ENCODE results near the gene PARD6G.
"Not testable (repeated sequence)": the region's sequence is repeated elsewhere in the genome, so short reads cannot be mapped to it uniquely, and the experiment has no call there.

The PARD6G gene

DNA sequence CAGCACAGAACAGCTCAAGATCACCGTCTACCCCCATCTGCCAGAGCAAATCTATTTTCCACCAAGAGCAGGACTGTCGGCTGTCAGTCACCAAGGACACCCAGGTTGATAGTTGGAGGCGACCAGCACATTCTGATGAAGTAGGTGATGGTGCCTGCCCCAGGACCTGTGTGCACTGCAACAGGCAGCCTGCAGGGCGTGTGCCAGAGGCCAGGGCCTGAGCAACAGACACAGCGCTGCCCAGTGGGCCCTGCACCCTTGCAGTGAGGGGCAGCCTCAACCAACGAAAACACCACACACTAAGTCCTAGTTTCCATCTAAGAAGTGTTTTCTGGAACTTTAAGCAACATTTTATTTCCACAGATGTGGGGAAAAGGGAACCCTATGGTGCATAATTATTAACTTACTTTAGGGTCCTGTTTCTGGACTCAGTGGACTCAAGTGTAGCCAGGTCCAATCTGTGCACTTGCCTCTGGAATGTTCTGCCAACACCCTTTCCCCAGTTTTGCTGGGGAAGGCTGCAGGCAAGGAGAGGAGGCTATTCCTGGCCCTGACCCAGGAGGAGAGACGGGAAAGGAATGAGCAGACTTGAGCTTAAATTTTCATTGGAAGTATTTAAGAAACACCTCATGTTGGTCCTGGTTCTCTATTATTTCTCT, 76.8 kb downstream of the PARD6G start:
- DNase-seq (ENCODE audit: low read depth), result no peak

GRCh38 chr18:80169607-80170006, 77.7 kb downstream of the PARD6G start:
- no peak for DNase-seq (ENCODE audit: low read depth)

- no peak for DNase-seq (ENCODE audit: low read depth)
Observed at GRCh38 chr18:80168982-80169381, 78.3 kb downstream of the PARD6G start.

DNA sequence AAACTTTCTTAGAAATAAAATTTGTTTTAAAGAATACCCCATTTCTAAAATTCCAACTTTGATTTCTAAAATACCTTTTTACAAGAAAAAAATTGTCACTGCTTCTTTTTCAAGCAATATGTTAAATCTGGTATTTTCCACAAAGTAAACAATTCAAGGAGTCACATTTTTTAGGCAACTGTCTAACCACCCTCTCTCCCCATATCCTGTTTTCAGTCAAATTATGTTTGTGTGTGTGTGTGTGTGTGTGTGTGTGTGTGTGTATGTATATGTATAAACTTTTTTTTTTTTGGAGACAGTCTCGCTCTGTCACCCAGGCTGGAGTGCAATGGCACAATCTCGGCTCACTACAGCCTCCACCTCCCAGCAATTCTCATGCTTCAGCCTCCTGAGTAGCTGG, 79.0 kb downstream of the PARD6G start:
- no peak for DNase-seq (ENCODE audit: low read depth)

DNA sequence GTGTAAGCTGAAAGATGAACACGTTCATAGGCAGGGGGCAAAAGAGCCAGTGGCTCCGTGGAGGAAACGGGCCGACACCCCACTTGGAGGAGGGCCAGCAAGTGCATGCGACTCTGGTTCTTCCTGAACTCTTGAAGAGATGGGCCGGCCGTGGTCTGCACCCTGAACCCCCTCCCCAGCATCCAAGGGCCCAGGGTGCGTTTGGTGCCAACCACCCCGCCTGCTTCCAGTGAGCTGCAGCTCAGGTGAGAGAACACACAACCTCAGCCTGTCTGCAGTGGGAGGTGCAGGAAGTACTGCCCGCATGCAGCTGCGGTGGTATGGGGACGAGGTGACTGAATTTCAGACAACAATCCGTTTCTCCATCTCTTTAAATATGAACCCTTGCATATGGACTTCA, 79.4 kb downstream of the PARD6G start:
- no peak for DNase-seq (ENCODE audit: low read depth)

GRCh38 chr18:80167331-80167730, 80.0 kb downstream of the PARD6G start:
- DNase-seq (ENCODE audit: low read depth), result no peak

- DNase-seq (ENCODE audit: low read depth), result no peak
Observed at GRCh38 chr18:80166725-80167124, 80.6 kb downstream of the PARD6G start.

- no peak for DNase-seq (ENCODE audit: low read depth)
Observed at GRCh38 chr18:80166240-80166639, 81.1 kb downstream of the PARD6G start.

DNA sequence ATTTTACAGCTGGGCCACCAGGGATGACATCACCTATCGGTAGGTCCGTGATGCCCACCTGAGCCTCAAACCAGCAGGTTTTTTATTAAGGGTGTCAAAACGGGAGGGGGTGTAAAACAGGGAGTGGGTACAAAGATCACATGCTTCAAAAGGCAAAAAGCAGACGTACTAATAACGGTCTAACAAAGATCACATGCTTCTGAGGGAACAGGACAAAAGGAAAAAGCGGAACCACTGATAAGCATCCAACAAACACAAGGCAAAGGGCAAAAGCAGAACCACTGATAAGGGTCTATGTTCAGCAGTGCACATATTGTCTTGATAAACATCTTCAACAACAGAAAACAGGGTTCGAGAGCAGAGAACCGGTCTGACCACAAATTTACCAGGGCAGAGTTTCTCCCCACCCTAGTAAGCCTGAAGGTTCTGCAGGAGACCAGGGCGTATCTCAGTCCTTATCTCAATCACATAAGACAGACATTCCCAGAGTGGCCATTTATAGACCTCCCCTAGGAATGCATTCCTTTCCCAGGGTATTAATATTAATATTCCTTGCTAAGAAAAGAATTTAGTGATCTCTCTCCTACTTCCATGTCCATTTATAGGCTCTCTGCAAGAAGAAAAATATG, 82.5 kb downstream of the PARD6G start:
- not testable (repeated sequence) for DNase-seq (ENCODE audit: low read depth)

GRCh38 chr18:80163183-80163582, 84.1 kb downstream of the PARD6G start:
- DNase-seq (ENCODE audit: low read depth), result no peak

GRCh38 chr18:80161781-80162417, 85.4 kb downstream of the PARD6G start:
- DNase-seq (ENCODE audit: low read depth), result no peak

DNA sequence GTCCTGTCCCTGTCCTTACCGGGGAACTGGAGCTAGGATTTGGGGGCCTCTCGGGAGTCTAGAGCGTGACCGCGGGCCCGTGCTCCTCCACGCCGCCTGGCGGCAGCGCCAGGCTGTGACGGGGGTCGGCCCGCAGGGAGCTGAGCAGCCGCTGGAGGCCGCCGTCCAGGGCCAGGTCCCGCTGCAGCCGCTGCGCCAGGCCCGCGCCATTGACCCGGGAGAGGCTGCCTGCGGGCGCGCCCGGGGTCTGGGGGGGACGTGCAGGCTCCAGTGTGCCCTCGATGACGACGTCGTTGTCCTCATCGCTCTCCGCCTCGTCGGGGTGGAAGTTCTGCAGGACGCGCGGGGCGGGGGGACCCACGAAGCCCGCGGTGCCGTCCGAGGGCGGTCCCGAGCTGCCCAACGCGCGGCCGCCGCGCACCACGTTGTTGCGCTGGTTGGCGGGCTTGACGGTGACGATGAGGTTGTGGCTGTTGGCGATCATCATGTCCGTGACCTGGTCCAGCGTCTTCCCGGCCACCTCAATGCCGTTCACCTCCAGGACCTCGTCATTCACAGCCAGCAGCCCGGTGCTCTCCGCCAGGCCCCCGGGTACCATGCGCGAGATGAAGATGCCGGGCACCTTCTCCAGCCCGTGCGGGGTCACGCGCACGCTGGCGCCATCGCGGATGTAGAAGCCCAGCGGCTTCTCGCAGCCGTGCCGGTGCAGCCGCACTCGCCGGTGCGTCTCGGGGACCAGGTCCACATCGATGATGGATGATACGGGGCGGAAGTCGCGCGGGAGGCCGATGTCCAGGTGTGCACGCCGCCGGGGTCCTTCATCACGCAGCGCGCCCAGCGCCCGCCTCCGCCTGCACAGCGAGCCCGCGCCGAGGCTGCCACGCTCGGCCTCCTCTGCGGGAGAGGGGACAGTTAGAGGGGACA, 87.3 kb downstream of the PARD6G start:
- DNase-seq (ENCODE audit: low read depth), result no peak

- DNase-seq (ENCODE audit: low read depth), result no peak
Observed at GRCh38 chr18:80158365-80158764, 88.9 kb downstream of the PARD6G start.

DNA sequence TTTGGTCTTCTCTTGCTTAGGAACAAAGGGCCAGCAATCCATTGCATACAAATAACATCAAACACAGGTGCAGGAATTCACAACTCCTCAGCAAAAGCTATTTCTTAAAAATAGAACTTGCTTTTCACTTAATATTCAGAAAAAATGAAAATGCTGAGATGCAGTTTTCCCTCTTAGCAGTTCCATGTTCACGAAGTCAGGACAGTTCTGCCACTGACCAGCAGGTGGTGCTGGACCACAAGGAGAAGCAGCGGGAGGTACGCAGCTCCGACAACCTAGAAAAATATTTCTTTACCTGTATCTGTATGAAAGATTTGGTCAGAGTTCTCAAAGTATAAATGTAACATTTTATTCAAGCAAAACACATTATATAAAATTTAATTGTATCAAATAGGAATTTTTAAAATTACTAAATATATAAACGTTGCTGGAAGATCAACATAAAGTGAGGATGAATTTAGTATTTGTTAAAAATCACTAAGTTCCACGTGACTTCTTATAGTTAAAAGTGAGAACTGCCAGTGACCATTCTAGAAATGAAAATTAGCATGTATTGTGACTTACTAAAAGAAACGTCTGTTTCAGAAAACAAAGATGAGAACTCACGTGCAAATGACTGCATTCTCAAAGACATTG, 89.5 kb downstream of the PARD6G start:
- DNase-seq (ENCODE audit: low read depth), result peak; percentile 68

DNA sequence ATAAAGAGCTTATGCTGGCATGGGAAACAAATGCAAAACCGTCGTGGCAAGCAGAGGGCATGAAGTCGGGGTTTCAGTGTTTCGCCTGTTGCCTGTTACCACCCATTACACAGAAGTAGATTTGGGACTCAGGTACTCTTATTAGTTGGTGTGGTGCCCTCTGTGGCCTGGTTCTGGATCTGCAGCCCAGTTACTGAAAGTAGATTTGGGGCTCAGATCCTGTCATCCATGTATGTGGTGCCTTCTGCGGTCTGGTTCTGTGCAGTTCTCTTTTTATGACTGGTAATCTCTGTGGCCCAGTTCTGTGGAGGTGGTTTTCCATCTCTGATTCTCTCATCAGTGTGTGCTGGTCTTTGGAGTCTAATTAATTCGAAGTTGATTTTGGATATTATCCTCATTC, 93.0 kb downstream of the PARD6G start:
- DNase-seq (ENCODE audit: low read depth), result no peak

DNA sequence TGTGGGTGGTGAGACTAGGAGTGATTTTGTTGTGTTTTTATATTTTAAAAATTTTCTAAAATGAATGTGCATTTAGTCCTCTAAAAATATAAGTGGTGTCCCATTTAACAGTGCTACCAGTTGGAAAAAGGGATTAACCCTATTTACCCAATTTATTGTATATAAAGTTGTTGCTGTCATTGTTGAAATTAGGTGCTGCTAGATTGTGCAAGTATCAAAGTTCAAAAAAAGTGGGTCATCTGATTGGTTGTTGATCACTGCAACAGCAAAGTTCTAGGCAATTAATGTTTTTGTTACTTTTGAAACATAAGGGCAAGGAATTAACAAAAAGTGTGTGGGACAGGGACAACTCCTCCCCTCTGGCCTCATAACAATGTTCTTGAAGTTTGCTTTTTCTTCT, 97.6 kb downstream of the PARD6G start:
- DNase-seq (ENCODE audit: low read depth), result no peak

GRCh38 chr18:80148326-80149199, 98.8 kb downstream of the PARD6G start:
- no peak for DNase-seq (ENCODE audit: low read depth)

DNA sequence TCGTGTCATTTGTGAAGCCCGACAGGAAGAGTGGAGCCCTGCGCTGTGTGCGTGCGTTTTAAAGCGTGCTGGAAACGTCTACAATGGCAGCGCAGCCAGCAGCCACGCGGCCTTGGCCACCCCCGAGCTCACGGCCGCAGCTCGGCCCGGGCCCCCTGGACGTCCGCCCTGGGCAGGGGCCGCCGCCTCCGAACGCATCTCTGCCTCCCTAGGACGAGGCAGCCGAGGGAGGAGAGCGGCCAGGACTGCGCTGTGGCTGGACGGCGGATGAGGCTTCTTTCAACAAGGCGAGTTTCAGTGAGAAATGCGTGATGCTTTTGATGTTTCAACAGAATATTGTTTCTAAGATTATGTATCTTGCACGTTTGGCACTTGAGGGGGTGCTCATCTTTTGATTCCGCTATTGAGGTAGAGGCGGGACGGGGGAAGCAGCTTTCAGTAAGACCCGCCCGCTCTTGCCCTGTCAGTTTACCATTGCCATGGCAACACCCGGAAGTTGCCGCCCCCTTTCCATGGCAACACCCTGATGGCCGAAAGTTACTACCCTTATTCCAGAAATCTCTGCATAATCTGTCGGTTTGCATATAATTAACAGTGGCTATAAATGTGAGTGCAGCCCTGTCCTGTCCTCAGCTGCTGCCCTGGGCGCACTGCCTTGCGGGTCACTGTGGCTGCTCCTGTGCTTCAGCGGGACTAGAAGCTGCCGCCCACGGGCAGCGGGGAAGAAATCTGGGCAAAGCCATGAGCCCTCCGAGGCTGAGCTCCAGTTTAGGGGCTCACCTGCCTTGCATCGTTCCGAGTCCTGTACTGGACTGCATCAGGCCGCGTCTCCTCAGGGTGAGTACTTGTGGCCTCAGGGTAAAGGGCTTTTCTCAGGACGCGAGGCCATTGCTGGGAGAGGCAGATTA, 99.6 kb downstream of the PARD6G start:
- peak; percentile 57 for DNase-seq (ENCODE audit: low read depth)

DNA sequence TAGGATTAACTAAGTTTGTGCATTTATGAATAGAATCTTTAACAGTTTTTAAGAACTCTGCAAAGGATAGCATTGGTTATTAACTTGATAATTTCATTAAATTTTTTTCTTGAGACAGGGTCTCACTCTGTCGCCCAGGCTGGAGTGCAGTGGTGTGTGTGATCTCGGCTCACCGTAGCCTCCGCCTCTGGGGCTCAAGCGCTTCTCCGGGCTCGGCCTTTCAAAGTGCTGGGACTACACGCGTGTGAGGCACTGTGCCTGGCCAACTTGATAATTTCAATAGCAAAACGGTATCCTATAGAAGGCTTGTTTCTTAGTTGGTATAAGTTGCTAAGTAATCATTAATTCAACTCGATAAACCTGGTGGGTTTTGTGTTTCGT, 100.3 kb downstream of the PARD6G start:
- DNase-seq (ENCODE audit: low read depth), result no peak

DNA sequence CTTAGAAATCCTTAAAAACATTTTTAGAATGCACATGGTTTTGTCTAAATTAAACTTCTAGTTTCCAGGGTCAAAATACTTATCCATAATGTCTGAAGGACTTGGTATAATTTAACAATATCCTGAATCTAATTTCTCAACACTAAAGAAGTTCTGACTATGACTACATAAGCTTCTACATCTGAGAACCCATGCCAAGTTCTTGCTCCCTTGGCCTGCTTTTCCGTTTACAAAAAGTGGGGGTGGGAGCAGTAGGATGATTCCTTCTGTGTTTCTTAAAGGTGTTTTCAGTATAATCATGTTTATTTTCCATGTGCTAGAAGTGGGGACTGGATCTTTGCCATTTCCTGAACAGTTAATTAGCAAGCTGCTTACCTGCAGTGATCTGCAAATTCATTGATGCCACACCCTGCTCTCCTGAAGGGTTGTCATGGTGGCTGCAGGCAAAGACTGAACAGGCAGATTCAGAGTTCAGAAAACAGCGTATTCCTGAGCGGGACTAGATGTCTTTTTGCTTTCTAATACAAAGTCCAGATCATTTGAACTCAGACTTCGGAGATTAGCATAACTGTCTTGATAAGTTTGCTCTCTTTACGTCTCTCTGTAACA, 102.0 kb downstream of the PARD6G start:
- DNase-seq (ENCODE audit: low read depth), result no peak
